CD4-positive, alpha-beta T cell (primary cell): ENCODE data around the gene RNPEPL1. TPM values are rescaled to one million over a fixed set of nuclear protein-coding genes. Genes with fewer than 3 reads are reported as not detected.
"Not testable (repeated sequence)": the region's sequence is repeated elsewhere in the genome, so short reads cannot be mapped to it uniquely, and the experiment has no call there.

Source experiments
- ATAC-seq: fragments of 200-7000 bp; cut with Tn5 transposase; one replicate; pipeline ENCODE4 v1.10.0; 2022; ENCODE audit warnings: mild to moderate bottlenecking; ENCODE audit not compliant: poor library complexity
- CTCF ChIA-PET: fragments of 350-600 bp; sonication (Branson Sonifier 250); formaldehyde crosslinking; loops from one replicate; lab custom pipeline; 2021; ENCODE audit warnings: antibody characterized with exemption, inconsistent platforms; lab: Charles Lee
- POLR2A ChIA-PET: fragments of 350-600 bp; sonication (Branson Sonifier 250); formaldehyde crosslinking; loops from one replicate; lab custom pipeline; 2021; ENCODE audit warnings: antibody characterized with exemption, inconsistent platforms; lab: Charles Lee
- DNase-seq, 14 experiments: peaks; one replicate each; pipeline ENCODE4 v3.0.0-alpha.2; 2013 to 2020; ENCODE audit warnings: mixed read lengths in 2 of 14
- H3K27ac ChIP-seq, 2 donors: one replicate each; pipeline versions ENCODE4 v1.5.1 to v1.7.0; 2013; ENCODE audit warnings: low read length in 2 of 2, low read depth in 1 of 2, mild to moderate bottlenecking in 1 of 2
- H3K27me3 ChIP-seq, 2 experiments: 1 replicate in 1 of 2; 2 replicates in 1 of 2; pipeline versions ENCODE4 v1.6.1 to v1.7.0; 2013; ENCODE audit warnings: low read length in 2 of 2, control low read depth in 1 of 2, mild to moderate bottlenecking in 1 of 2, moderate library complexity in 1 of 2; ENCODE audit not compliant: insufficient read depth in 2 of 2, control insufficient read depth in 1 of 2
- H3K36me3 ChIP-seq: one replicate; pipeline ENCODE4 v1.6.1; 2013; ENCODE audit warnings: low read length, control low read depth; ENCODE audit not compliant: insufficient read depth
- H3K4me1 ChIP-seq: one replicate; pipeline ENCODE4 v1.6.1; 2013; ENCODE audit warnings: low read length, control low read depth; ENCODE audit not compliant: insufficient read depth
- H3K4me3 ChIP-seq: one replicate; pipeline ENCODE4 v1.5.1; 2013; ENCODE audit warnings: mild to moderate bottlenecking, low read length, moderate library complexity
- H3K9me3 ChIP-seq, 2 experiments: 1 replicate in 1 of 2; 2 replicates in 1 of 2; pipeline versions ENCODE4 v1.6.1 to v1.7.0; 2013; ENCODE audit warnings: low read length in 2 of 2, mild to moderate bottlenecking in 2 of 2, control low read depth in 1 of 2, moderate library complexity in 1 of 2; ENCODE audit not compliant: control insufficient read depth in 1 of 2, insufficient read depth in 1 of 2
- H3K27ac Mint-ChIP-seq: one replicate; pipeline ENCODE4 v1.8.0; 2020; ENCODE audit warnings: mixed read lengths
- H3K27me3 Mint-ChIP-seq: one replicate; pipeline ENCODE4 v1.8.0; 2021; ENCODE audit warnings: mixed read lengths
- H3K36me3 Mint-ChIP-seq: one replicate; pipeline ENCODE4 v1.8.0; 2021; ENCODE audit warnings: low read depth, mixed read lengths
- H3K4me1 Mint-ChIP-seq: one replicate; pipeline ENCODE4 v1.8.0; 2021; ENCODE audit warnings: low read depth, mixed read lengths
- H3K4me3 Mint-ChIP-seq: one replicate; pipeline ENCODE4 v1.8.0; 2020; ENCODE audit warnings: mild to moderate bottlenecking, mixed read lengths
- H3K9me3 Mint-ChIP-seq: one replicate; pipeline ENCODE4 v1.8.0; 2020; ENCODE audit warnings: mixed read lengths
- CTCF ChIP-seq: fragments of 200-600 bp; IDR thresholded peaks from one replicate; pipeline ENCODE4 v1.8.0; 2022; ENCODE audit warnings: antibody characterized with exemption, mild to moderate bottlenecking
- intact Hi-C, 2 experiments: fragments of 100-400 bp; cut with DNase I in 1 of 2; cut with micrococcal nuclease in 1 of 2; formaldehyde crosslinking; loops; one replicate each; pipeline versions ENCODE4 v1.15.1 to v1.9.0; 2023 to 2025; cut with DNase I, micrococcal nuclease
- total RNA-seq, 174 experiments: library from RNA in 2 of 174; stranded (reverse) in 2 of 174; gene quantifications; one replicate each; pipeline ENCODE4 v1.2.3 and lab custom pipeline; 2021 to 2026

RNPEPL1 gene
- total RNA-seq, 2 experiments from 2014 or later, result 73.0 to 78.8 TPM

GRCh38 chr2:240531038-240531437 lies 37.2 kb upstream of the RNPEPL1 start:
- no peaks in the 10 kb centered on the region for H3K4me1 ChIP-seq
- H3K36me3 Mint-ChIP-seq, result peaks cover 90% of the 10 kb centered on the region
- no peak overlapping the region for H3K27ac ChIP-seq
- ChIA-PET CTCF (no interaction called here), POLR2A (no interaction called here)
- intact Hi-C loops, result no loop called here
- no peak overlapping the region for H3K4me3 ChIP-seq
- no peak overlapping the region for H3K27ac Mint-ChIP-seq
- H3K27me3 ChIP-seq, result no peaks in the 10 kb centered on the region
- peaks cover 25% of the 10 kb centered on the region for H3K9me3 Mint-ChIP-seq
- ATAC-seq, result no peak
- peaks cover 6% of the 10 kb centered on the region for H3K4me1 Mint-ChIP-seq
- peaks cover 14 to 17% of the 10 kb centered on the region in 2 experiments for H3K9me3 ChIP-seq
- H3K27me3 Mint-ChIP-seq, result no peaks in the 10 kb centered on the region
- peaks cover 25% of the 10 kb centered on the region for H3K36me3 ChIP-seq
- no peak for DNase-seq
- no peak overlapping the region for H3K4me3 Mint-ChIP-seq
- no peak for TF ChIP-seq CTCF

GRCh38 chr2:240532031-240532775 lies 36.1 kb upstream of the RNPEPL1 start:
- peaks cover 9 to 17% of the 10 kb centered on the region in 2 experiments for H3K9me3 ChIP-seq
- no peaks in the 10 kb centered on the region for H3K27me3 ChIP-seq
- H3K27ac Mint-ChIP-seq, result no peak overlapping the region
- H3K36me3 ChIP-seq, result peaks cover 26% of the 10 kb centered on the region
- no peaks in the 10 kb centered on the region for H3K4me1 ChIP-seq
- H3K4me3 ChIP-seq, result no peak overlapping the region
- H3K9me3 Mint-ChIP-seq, result peaks cover 22% of the 10 kb centered on the region
- intact Hi-C loops, result no loop called here
- CTCF ChIA-PET, result no interaction called here
- H3K27ac ChIP-seq, result no peak overlapping the region
- H3K36me3 Mint-ChIP-seq, result peaks cover 92% of the 10 kb centered on the region
- ATAC-seq, result no peak
- no peak overlapping the region for H3K4me3 Mint-ChIP-seq
- H3K4me1 Mint-ChIP-seq, result peaks cover 6% of the 10 kb centered on the region
- POLR2A ChIA-PET, result no interaction called here
- DNase-seq, result no peak
- TF ChIP-seq CTCF, result no peak
- no peaks in the 10 kb centered on the region for H3K27me3 Mint-ChIP-seq

- Histone ChIP-seq H3K4me1 (no peaks in the 10 kb centered on the region), H3K36me3 (peaks cover 43% of the 10 kb centered on the region), H3K4me3 (no peak overlapping the region), H3K27ac (no peak overlapping the region), H3K9me3 (no peaks in the 10 kb centered on the region), H3K27me3 (no peaks in the 10 kb centered on the region)
- peaks cover 16% of the 10 kb centered on the region for H3K4me1 Mint-ChIP-seq
- ATAC-seq (no peak), DNase-seq (no peak)
- no peaks in the 10 kb centered on the region for H3K27me3 Mint-ChIP-seq
- H3K4me3 Mint-ChIP-seq, result no peak overlapping the region
- H3K27ac Mint-ChIP-seq, result no peak overlapping the region
- H3K36me3 Mint-ChIP-seq, result peaks cover 74% of the 10 kb centered on the region
- POLR2A ChIA-PET, result no interaction called here
- H3K9me3 Mint-ChIP-seq, result peaks cover 3% of the 10 kb centered on the region
- no peak for TF ChIP-seq CTCF
- intact Hi-C loops, result no loop called here
- CTCF ChIA-PET, result interaction anchor here (1.0 kb wide), 1 partner anchor 24 kb away, joined by 3 read pairs; no protein-coding TSS in a partner anchor
These were observed 30.1 kb upstream of the RNPEPL1 start for GRCh38 chr2:240538031-240538780.

- intact Hi-C loops, H3K9me3 ChIP-seq, DNase-seq, ATAC-seq, H3K27me3 ChIP-seq, H3K27me3 Mint-ChIP-seq, H3K9me3 Mint-ChIP-seq, H3K4me3 ChIP-seq, POLR2A ChIA-PET, H3K4me3 Mint-ChIP-seq, H3K27ac Mint-ChIP-seq, H3K27ac ChIP-seq, H3K4me1 ChIP-seq, CTCF ChIA-PET: not testable (repeated sequence)
- peaks cover 41% of the 10 kb centered on the region for H3K36me3 ChIP-seq
- Mint-ChIP-seq H3K36me3 (peaks cover 71% of the 10 kb centered on the region), H3K4me1 (peaks cover 16% of the 10 kb centered on the region)
These were observed 29.2 kb upstream of the RNPEPL1 start for GRCh38 chr2:240539101-240539500.
